Upper lobe of right lung (tissue), 1 donor: ENCODE measurements around the gene MACROH2A2. TPM values are rescaled to one million over a fixed set of nuclear protein-coding genes. Genes with fewer than 3 reads are reported as not detected.
"Not testable (repeated sequence)": the region's sequence is repeated elsewhere in the genome, so short reads cannot be mapped to it uniquely, and the experiment has no call there.

Source experiments
- ATAC-seq: fragments of 200-7000 bp; cut with Tn5 transposase; one replicate; pipeline ENCODE4 v1.9.1; 2020; ENCODE audit warnings: mild to moderate bottlenecking, moderate library complexity
- DNase-seq: peaks from one replicate; pipeline ENCODE4 v3.0.0-alpha.2; 2020
- H3K27ac ChIP-seq: fragments of 200-600 bp; one replicate; pipeline ENCODE4 v1.8.0; 2022
- H3K27me3 ChIP-seq: fragments of 200-600 bp; one replicate; pipeline ENCODE4 v1.8.0; 2022; ENCODE audit warnings: mild to moderate bottlenecking
- H3K36me3 ChIP-seq: fragments of 200-600 bp; one replicate; pipeline ENCODE4 v1.8.0; 2022
- H3K4me1 ChIP-seq: fragments of 200-600 bp; one replicate; pipeline ENCODE4 v1.8.0; 2022
- H3K4me3 ChIP-seq: fragments of 200-600 bp; one replicate; pipeline ENCODE4 v1.8.0; 2022; ENCODE audit warnings: mild to moderate bottlenecking
- H3K9me3 ChIP-seq: fragments of 200-600 bp; one replicate; pipeline ENCODE4 v1.8.0; 2022
- intact Hi-C: fragments of 100-400 bp; cut with DNase I; formaldehyde crosslinking; loops from one replicate; pipeline ENCODE4 v1.11.0; 2022
- total RNA-seq: library from RNA; stranded (reverse); fragmentation: NEBNext Ultra II Directional; extraction: Animal tissue kit (Norgen Biotek cat#: 25700); gene quantifications from one replicate; pipeline ENCODE4 v1.2.1, GENCODE V29; 2021
- TF ChIP-seq, protein P1 (sequence below): fragments of 200-600 bp; IDR thresholded peaks from one replicate; pipeline ENCODE4 v1.8.0; 2022; ENCODE audit warnings: antibody characterized with exemption
- donor health status: DM: no; HTN: yes; CAD: no; lungs with severe emphysema.

Gene MACROH2A2
- total RNA-seq, 1 donor from 2014 or later = 6.5 TPM

- intact Hi-C loops = no loop called here
- TF ChIP-seq, protein P1, sequence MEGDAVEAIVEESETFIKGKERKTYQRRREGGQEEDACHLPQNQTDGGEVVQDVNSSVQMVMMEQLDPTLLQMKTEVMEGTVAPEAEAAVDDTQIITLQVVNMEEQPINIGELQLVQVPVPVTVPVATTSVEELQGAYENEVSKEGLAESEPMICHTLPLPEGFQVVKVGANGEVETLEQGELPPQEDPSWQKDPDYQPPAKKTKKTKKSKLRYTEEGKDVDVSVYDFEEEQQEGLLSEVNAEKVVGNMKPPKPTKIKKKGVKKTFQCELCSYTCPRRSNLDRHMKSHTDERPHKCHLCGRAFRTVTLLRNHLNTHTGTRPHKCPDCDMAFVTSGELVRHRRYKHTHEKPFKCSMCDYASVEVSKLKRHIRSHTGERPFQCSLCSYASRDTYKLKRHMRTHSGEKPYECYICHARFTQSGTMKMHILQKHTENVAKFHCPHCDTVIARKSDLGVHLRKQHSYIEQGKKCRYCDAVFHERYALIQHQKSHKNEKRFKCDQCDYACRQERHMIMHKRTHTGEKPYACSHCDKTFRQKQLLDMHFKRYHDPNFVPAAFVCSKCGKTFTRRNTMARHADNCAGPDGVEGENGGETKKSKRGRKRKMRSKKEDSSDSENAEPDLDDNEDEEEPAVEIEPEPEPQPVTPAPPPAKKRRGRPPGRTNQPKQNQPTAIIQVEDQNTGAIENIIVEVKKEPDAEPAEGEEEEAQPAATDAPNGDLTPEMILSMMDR = no peak
- H3K27me3 ChIP-seq = no peaks in the 10 kb centered on the region
- H3K9me3 ChIP-seq = no peaks in the 10 kb centered on the region
- no peak overlapping the region for H3K27ac ChIP-seq
- DNase-seq = no peak
- H3K36me3 ChIP-seq = peaks cover 7% of the 10 kb centered on the region
- ATAC-seq = no peak
- no peak overlapping the region for H3K4me3 ChIP-seq
- no peaks in the 10 kb centered on the region for H3K4me1 ChIP-seq
Measured at GRCh38 chr10:70096016-70096704, 43.5 kb downstream of the MACROH2A2 start.

- Histone ChIP-seq H3K9me3 (no peaks in the 10 kb centered on the region), H3K4me1 (no peaks in the 10 kb centered on the region), H3K36me3 (peaks cover 7% of the 10 kb centered on the region), H3K27ac (no peak overlapping the region), H3K4me3 (no peak overlapping the region), H3K27me3 (no peaks in the 10 kb centered on the region)
- DNase-seq = peak; percentile 5
- intact Hi-C loops = no loop called here
- TF ChIP-seq, protein P1 = no peak
- no peak for ATAC-seq
Measured at GRCh38 chr10:70096705-70097420, 44.2 kb downstream of the MACROH2A2 start.

- Histone ChIP-seq H3K27me3 (no peaks in the 10 kb centered on the region), H3K27ac (no peak overlapping the region), H3K36me3 (peaks cover 6% of the 10 kb centered on the region), H3K4me1 (no peaks in the 10 kb centered on the region), H3K9me3 (no peaks in the 10 kb centered on the region), H3K4me3 (no peak overlapping the region)
- ATAC-seq (no peak), DNase-seq (no peak)
- TF ChIP-seq, protein P1 = no peak
- intact Hi-C loops = no loop called here
Measured at GRCh38 chr10:70097459-70097858, 44.8 kb downstream of the MACROH2A2 start.

GRCh38 chr10:70098271-70098670 is 45.6 kb downstream of the MACROH2A2 start:
- Histone ChIP-seq H3K9me3 (no peaks in the 10 kb centered on the region), H3K27ac (no peak overlapping the region), H3K36me3 (no peaks in the 10 kb centered on the region), H3K4me1 (no peaks in the 10 kb centered on the region), H3K4me3 (no peak overlapping the region), H3K27me3 (no peaks in the 10 kb centered on the region)
- no peak for ATAC-seq
- TF ChIP-seq, protein P1 = no peak
- intact Hi-C loops = no loop called here
- DNase-seq = no peak

- H3K9me3 ChIP-seq, H3K36me3 ChIP-seq, H3K27me3 ChIP-seq, H3K4me1 ChIP-seq, intact Hi-C loops, H3K4me3 ChIP-seq, DNase-seq, H3K27ac ChIP-seq, ATAC-seq: not testable (repeated sequence)
Measured at GRCh38 chr10:70101068-70101562, 48.5 kb downstream of the MACROH2A2 start.

DNA sequence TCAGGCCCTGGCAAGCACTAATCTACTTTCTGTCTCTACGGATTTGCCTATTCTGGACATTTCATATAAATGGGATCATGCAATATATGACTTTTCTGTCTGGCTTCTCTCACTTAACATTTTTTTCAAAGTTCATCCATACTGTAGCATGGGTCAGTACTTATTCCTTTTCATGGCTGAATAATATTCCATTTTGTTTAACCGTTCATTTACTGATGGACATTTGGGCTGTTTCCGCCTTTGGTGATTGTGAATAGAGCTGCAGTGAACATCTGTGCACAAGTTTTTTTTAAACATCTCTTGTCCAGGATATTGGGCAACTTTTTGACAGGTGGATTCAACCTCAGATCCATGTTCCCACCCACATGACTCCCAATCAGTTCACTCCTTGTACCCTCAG is 49.0 kb downstream of the MACROH2A2 start:
- TF ChIP-seq, protein P1 = no peak
- DNase-seq (no peak), ATAC-seq (no peak)
- H3K4me1 ChIP-seq = no peaks in the 10 kb centered on the region
- H3K27ac ChIP-seq = no peak overlapping the region
- no peaks in the 10 kb centered on the region for H3K9me3 ChIP-seq
- H3K4me3 ChIP-seq = no peak overlapping the region
- intact Hi-C loops = no loop called here
- no peaks in the 10 kb centered on the region for H3K27me3 ChIP-seq
- H3K36me3 ChIP-seq = no peaks in the 10 kb centered on the region
